SU-DHL-6 (cell line): Measurements from ENCODE around the gene PELI1.

ENCODE experiments used
- H2AFZ ChIP-seq: fragments of 200-600 bp; sonication (generic); 2 replicates; pipeline ENCODE4 v1.6.1; 2014; ENCODE audit warnings: low read depth, mild to moderate bottlenecking, moderate library complexity, mixed read lengths, antibody characterized with exemption, low read length; ENCODE audit not compliant: severe bottlenecking
- H3F3A ChIP-seq: fragments of 200-600 bp; shearing (Covaris generic); 2 replicates; pipeline ENCODE4 v1.6.0; 2016; ENCODE audit warnings: antibody characterized with exemption, mild to moderate bottlenecking; ENCODE audit not compliant: insufficient read depth
- H3K27ac ChIP-seq: fragments of 200-600 bp; sonication (generic); 2 replicates; pipeline ENCODE4 v1.5.1; 2016; ENCODE audit warnings: low read depth, mild to moderate bottlenecking, low read length, moderate library complexity, mixed read lengths
- H3K27me3 ChIP-seq: fragments of 200-600 bp; sonication (generic), shearing (Covaris generic); 2 replicates; pipeline ENCODE4 v1.6.0; 2014; ENCODE audit warnings: mild to moderate bottlenecking, low read length
- H3K36me3 ChIP-seq: fragments of 200-600 bp; sonication (generic); 2 replicates; pipeline ENCODE4 v1.6.1; 2014; ENCODE audit warnings: mild to moderate bottlenecking, low read length, mixed read lengths
- H3K4me2 ChIP-seq: fragments of 300-600, 200-600 bp; shearing (Covaris generic), sonication (generic); 2 replicates; pipeline ENCODE4 v1.6.0; 2014; ENCODE audit warnings: low read length, low read depth, mild to moderate bottlenecking; ENCODE audit not compliant: poor library complexity, severe bottlenecking
- H3K4me3 ChIP-seq: fragments of 200-600 bp; sonication (generic); 2 replicates; pipeline ENCODE4 v1.5.1; 2014; ENCODE audit warnings: antibody characterized with exemption, low read length, mild to moderate bottlenecking, mixed read lengths; ENCODE audit not compliant: insufficient read depth, poor library complexity, severe bottlenecking
- H3K79me2 ChIP-seq: fragments of 200-600 bp; sonication (generic); 2 replicates; pipeline ENCODE4 v1.6.1; 2014; ENCODE audit warnings: mild to moderate bottlenecking, low read length, moderate library complexity; ENCODE audit not compliant: insufficient read depth
- H3K9ac ChIP-seq: fragments of 200-600 bp; sonication (generic); 2 replicates; pipeline ENCODE4 v1.7.0; 2014; ENCODE audit warnings: mild to moderate bottlenecking, low read length
- H3K9me2 ChIP-seq: fragments of 200-600 bp; sonication (generic); replicated peaks from 2 replicates; pipeline ENCODE4 v1.6.1; 2014; ENCODE audit warnings: low read length; ENCODE audit not compliant: insufficient read depth
- H3K9me3 ChIP-seq: fragments of 200-600 bp; sonication (generic); 2 replicates; pipeline ENCODE4 v1.6.1; 2014; ENCODE audit warnings: low read length, mixed read lengths; ENCODE audit not compliant: insufficient read depth
- H4K20me1 ChIP-seq: fragments of 200-600 bp; sonication (generic); 2 replicates; pipeline ENCODE4 v1.6.1; 2014; ENCODE audit warnings: low read depth, mild to moderate bottlenecking, antibody characterized with exemption, low read length, moderate library complexity, mixed read lengths
- EZH2phosphoT487 ChIP-seq: fragments of 200-600 bp; sonication (generic), shearing (Covaris generic); conservative IDR thresholded peaks from 2 replicates; pipeline ENCODE4 v1.6.1; 2018; ENCODE audit warnings: mild to moderate bottlenecking, antibody characterized with exemption, low read length, moderate library complexity, mixed read lengths
- TF ChIP-seq, protein P1 (sequence below): fragments of 200-600 bp; sonication (generic); IDR thresholded peaks from one replicate; pipeline ENCODE4 v1.5.1; 2017; ENCODE audit warnings: antibody characterized with exemption, mild to moderate bottlenecking, low read length, moderate library complexity; ENCODE audit not compliant: insufficient read depth, poor library complexity, severe bottlenecking

Gene PELI1

DNA sequence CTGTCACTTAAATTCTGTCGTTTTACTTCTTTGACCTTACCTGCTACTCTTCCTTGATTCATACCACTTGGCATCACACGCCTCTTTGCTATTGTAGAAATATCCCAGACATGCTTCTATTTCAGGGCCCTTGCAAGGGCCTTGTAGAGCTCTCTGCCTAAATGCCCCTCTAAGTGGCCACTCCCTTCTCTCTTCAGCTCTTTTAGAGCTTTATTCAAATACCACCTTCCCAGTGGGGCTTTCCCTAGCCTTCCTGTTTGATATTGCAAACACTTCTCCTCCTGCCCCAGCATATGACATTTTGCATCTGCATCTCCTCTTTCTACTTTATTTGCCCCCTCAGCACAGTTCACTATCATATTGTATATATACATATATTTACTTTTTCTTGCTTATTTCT lies 54.0 kb downstream of the PELI1 start:
- Histone ChIP-seq H3K9me3 (no peaks in the 10 kb centered on the region), H3K9ac (peak overlapping the region; percentile 60), H3K36me3 (peaks cover 24% of the 10 kb centered on the region), H3K9me2 (no peaks in the 10 kb centered on the region), H3K79me2 (peaks cover 34% of the 10 kb centered on the region), H3K27me3 (no peaks in the 10 kb centered on the region), H3F3A (peaks cover 96% of the 10 kb centered on the region), H3K4me2 (peak overlapping the region; percentile 91), H3K27ac (peak overlapping the region; percentile 99), H3K4me3 (peak overlapping the region; percentile 50), H4K20me1 (no peaks in the 10 kb centered on the region), H2AFZ (no peak overlapping the region)
- no peak for TF ChIP-seq EZH2phosphoT487
- TF ChIP-seq, protein P1, sequence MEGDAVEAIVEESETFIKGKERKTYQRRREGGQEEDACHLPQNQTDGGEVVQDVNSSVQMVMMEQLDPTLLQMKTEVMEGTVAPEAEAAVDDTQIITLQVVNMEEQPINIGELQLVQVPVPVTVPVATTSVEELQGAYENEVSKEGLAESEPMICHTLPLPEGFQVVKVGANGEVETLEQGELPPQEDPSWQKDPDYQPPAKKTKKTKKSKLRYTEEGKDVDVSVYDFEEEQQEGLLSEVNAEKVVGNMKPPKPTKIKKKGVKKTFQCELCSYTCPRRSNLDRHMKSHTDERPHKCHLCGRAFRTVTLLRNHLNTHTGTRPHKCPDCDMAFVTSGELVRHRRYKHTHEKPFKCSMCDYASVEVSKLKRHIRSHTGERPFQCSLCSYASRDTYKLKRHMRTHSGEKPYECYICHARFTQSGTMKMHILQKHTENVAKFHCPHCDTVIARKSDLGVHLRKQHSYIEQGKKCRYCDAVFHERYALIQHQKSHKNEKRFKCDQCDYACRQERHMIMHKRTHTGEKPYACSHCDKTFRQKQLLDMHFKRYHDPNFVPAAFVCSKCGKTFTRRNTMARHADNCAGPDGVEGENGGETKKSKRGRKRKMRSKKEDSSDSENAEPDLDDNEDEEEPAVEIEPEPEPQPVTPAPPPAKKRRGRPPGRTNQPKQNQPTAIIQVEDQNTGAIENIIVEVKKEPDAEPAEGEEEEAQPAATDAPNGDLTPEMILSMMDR = no peak

GRCh38 chr2:64086347-64087082 lies 57.7 kb downstream of the PELI1 start:
- TF ChIP-seq, protein P1 = no peak
- TF ChIP-seq EZH2phosphoT487 = no peak
- Histone ChIP-seq H3K27ac (peak overlapping the region; percentile 99), H2AFZ (no peak overlapping the region), H3K27me3 (no peaks in the 10 kb centered on the region), H3K36me3 (peaks cover 6% of the 10 kb centered on the region), H3K9me3 (no peaks in the 10 kb centered on the region), H3K9me2 (no peaks in the 10 kb centered on the region), H3K9ac (peak overlapping the region; percentile 60), H3K4me2 (peak overlapping the region; percentile 91), H3K79me2 (peaks cover 27% of the 10 kb centered on the region; the same call in 1 of the 2 replicates), H3K4me3 (peak overlapping the region; percentile 36), H4K20me1 (no peaks in the 10 kb centered on the region), H3F3A (peaks cover 83% of the 10 kb centered on the region)

- Histone ChIP-seq H3K27ac (peak overlapping the region; percentile 99), H2AFZ (no peak overlapping the region), H3K9me3 (no peaks in the 10 kb centered on the region), H3K9ac (peak overlapping the region; percentile 60), H3K27me3 (no peaks in the 10 kb centered on the region), H3K9me2 (no peaks in the 10 kb centered on the region), H3K79me2 (peaks cover 27% of the 10 kb centered on the region; the same call in 1 of the 2 replicates), H4K20me1 (no peaks in the 10 kb centered on the region), H3K4me2 (peak overlapping the region; percentile 91), H3F3A (peaks cover 77% of the 10 kb centered on the region), H3K4me3 (peak overlapping the region; percentile 15), H3K36me3 (peaks cover under 1% of the 10 kb centered on the region; the same call in 1 of the 2 replicates)
- TF ChIP-seq EZH2phosphoT487 = no peak
- TF ChIP-seq, protein P1 = no peak
Observed at GRCh38 chr2:64085936-64086335, 58.3 kb downstream of the PELI1 start.
